Measurements from ENCODE around the gene EPG5.
"Not testable (repeated sequence)": the region's sequence is repeated elsewhere in the genome, so short reads cannot be mapped to it uniquely, and the experiment has no call there.

EPG5 gene

GRCh38 chr18:45839414-45840395 is 127.4 kb downstream of the EPG5 start:
- H3K27ac Mint-ChIP-seq, result no peak overlapping the region
- no peaks in the 10 kb centered on the region for H3K36me3 Mint-ChIP-seq (ENCODE audit: low read depth)
- peaks cover 32% of the 10 kb centered on the region for H3K4me1 Mint-ChIP-seq (ENCODE audit: low read depth)
- H3K9me3 Mint-ChIP-seq, result no peaks in the 10 kb centered on the region
- H3K4me3 Mint-ChIP-seq, result no peak overlapping the region
- peaks cover 27% of the 10 kb centered on the region for H3K27me3 Mint-ChIP-seq
- intact Hi-C loops (cut with micrococcal nuclease), result loop anchor here (1.0 to 2.0 kb wide), 3 partner anchors 89 to 149 kb away; no protein-coding TSS in a partner anchor

- Mint-ChIP-seq H3K4me1 (ENCODE audit: low read depth) (peaks cover 44% of the 10 kb centered on the region), H3K4me3 (peak overlapping the region; percentile 39), H3K9me3 (no peaks in the 10 kb centered on the region), H3K36me3 (ENCODE audit: low read depth) (no peaks in the 10 kb centered on the region), H3K27me3 (peaks cover 27% of the 10 kb centered on the region), H3K27ac (peak overlapping the region; percentile 20)
- intact Hi-C loops (cut with micrococcal nuclease), result loop anchor here (1.0 to 2.0 kb wide), 3 partner anchors 88 to 148 kb away; no protein-coding TSS in a partner anchor
These were observed 128.6 kb downstream of the EPG5 start for GRCh38 chr18:45838302-45839070.

GRCh38 chr18:45837283-45838070 is 129.7 kb downstream of the EPG5 start:
- Mint-ChIP-seq H3K36me3 (ENCODE audit: low read depth) (no peaks in the 10 kb centered on the region), H3K27me3 (peaks cover 27% of the 10 kb centered on the region), H3K4me1 (ENCODE audit: low read depth) (peaks cover 45% of the 10 kb centered on the region), H3K9me3 (no peaks in the 10 kb centered on the region), H3K27ac (peak overlapping the region; percentile 20), H3K4me3 (peak overlapping the region; percentile 18)
- intact Hi-C loops (cut with micrococcal nuclease), result loop anchor here (2.0 kb wide), 2 partner anchors 115 to 147 kb away; no protein-coding TSS in a partner anchor

- H3K9me3 Mint-ChIP-seq, result no peaks in the 10 kb centered on the region
- peak overlapping the region; percentile 58 for H3K27ac Mint-ChIP-seq
- peak overlapping the region; percentile 30 for H3K4me3 Mint-ChIP-seq
- peaks cover 27% of the 10 kb centered on the region for H3K27me3 Mint-ChIP-seq
- intact Hi-C loops (cut with micrococcal nuclease), result no loop called here
- H3K4me1 Mint-ChIP-seq (ENCODE audit: low read depth), result peaks cover 45% of the 10 kb centered on the region
- no peaks in the 10 kb centered on the region for H3K36me3 Mint-ChIP-seq (ENCODE audit: low read depth)
These were observed 130.6 kb downstream of the EPG5 start for GRCh38 chr18:45836242-45837205.

GRCh38 chr18:45835057-45835636 is 132.0 kb downstream of the EPG5 start:
- peaks cover 23% of the 10 kb centered on the region for H3K27me3 Mint-ChIP-seq
- peaks cover 52% of the 10 kb centered on the region for H3K4me1 Mint-ChIP-seq (ENCODE audit: low read depth)
- no peak overlapping the region for H3K27ac Mint-ChIP-seq
- no peaks in the 10 kb centered on the region for H3K9me3 Mint-ChIP-seq
- intact Hi-C loops (cut with micrococcal nuclease), result no loop called here
- no peak overlapping the region for H3K4me3 Mint-ChIP-seq
- H3K36me3 Mint-ChIP-seq (ENCODE audit: low read depth), result no peaks in the 10 kb centered on the region

GRCh38 chr18:45834306-45834705 is 132.8 kb downstream of the EPG5 start:
- Mint-ChIP-seq H3K27me3 (peaks cover 17% of the 10 kb centered on the region), H3K27ac (peak overlapping the region; percentile 52), H3K36me3 (ENCODE audit: low read depth) (no peaks in the 10 kb centered on the region), H3K9me3 (no peaks in the 10 kb centered on the region), H3K4me1 (ENCODE audit: low read depth) (peaks cover 60% of the 10 kb centered on the region), H3K4me3 (no peak overlapping the region)
- intact Hi-C loops (cut with micrococcal nuclease), result no loop called here

GRCh38 chr18:45833846-45834245 is 133.3 kb downstream of the EPG5 start:
- Mint-ChIP-seq H3K36me3 (ENCODE audit: low read depth) (no peaks in the 10 kb centered on the region), H3K9me3 (no peaks in the 10 kb centered on the region), H3K27ac (peak overlapping the region; percentile 52), H3K27me3 (peaks cover 13% of the 10 kb centered on the region), H3K4me3 (no peak overlapping the region), H3K4me1 (ENCODE audit: low read depth) (peaks cover 65% of the 10 kb centered on the region)
- intact Hi-C loops (cut with micrococcal nuclease), result no loop called here

- H3K36me3 Mint-ChIP-seq (ENCODE audit: low read depth), result no peaks in the 10 kb centered on the region
- peaks cover 72% of the 10 kb centered on the region for H3K4me1 Mint-ChIP-seq (ENCODE audit: low read depth)
- no peak overlapping the region for H3K4me3 Mint-ChIP-seq
- intact Hi-C loops (cut with micrococcal nuclease), result no loop called here
- no peak overlapping the region for H3K27ac Mint-ChIP-seq
- H3K9me3 Mint-ChIP-seq, result no peaks in the 10 kb centered on the region
- no peaks in the 10 kb centered on the region for H3K27me3 Mint-ChIP-seq
These were observed 136.2 kb downstream of the EPG5 start for GRCh38 chr18:45830917-45831316.

- H3K4me3 Mint-ChIP-seq, result peak overlapping the region; percentile 76
- no peaks in the 10 kb centered on the region for H3K9me3 Mint-ChIP-seq
- peaks cover 72% of the 10 kb centered on the region for H3K4me1 Mint-ChIP-seq (ENCODE audit: low read depth)
- no peaks in the 10 kb centered on the region for H3K36me3 Mint-ChIP-seq (ENCODE audit: low read depth)
- intact Hi-C loops (cut with micrococcal nuclease), result no loop called here
- no peaks in the 10 kb centered on the region for H3K27me3 Mint-ChIP-seq
- peak overlapping the region; percentile 92 for H3K27ac Mint-ChIP-seq
These were observed 137.3 kb downstream of the EPG5 start for GRCh38 chr18:45829855-45830254.

GRCh38 chr18:45828917-45829811 is 138.0 kb downstream of the EPG5 start:
- H3K9me3 Mint-ChIP-seq, result no peaks in the 10 kb centered on the region
- peak overlapping the region; percentile 92 for H3K27ac Mint-ChIP-seq
- peaks cover 72% of the 10 kb centered on the region for H3K4me1 Mint-ChIP-seq (ENCODE audit: low read depth)
- peak overlapping the region; percentile 76 for H3K4me3 Mint-ChIP-seq
- no peaks in the 10 kb centered on the region for H3K36me3 Mint-ChIP-seq (ENCODE audit: low read depth)
- H3K27me3 Mint-ChIP-seq, result no peaks in the 10 kb centered on the region
- intact Hi-C loops (cut with micrococcal nuclease), result no loop called here

GRCh38 chr18:45826716-45827115 is 140.4 kb downstream of the EPG5 start:
- not testable (repeated sequence) for H3K27me3 Mint-ChIP-seq

More at GRCh38 chr18:45826716-45827115, 140.4 kb downstream of the EPG5 start:
- Mint-ChIP-seq H3K27ac (peak overlapping the region; percentile 92), H3K4me1 (ENCODE audit: low read depth) (peaks cover 66% of the 10 kb centered on the region)
- H3K9me3 Mint-ChIP-seq; H3K36me3 Mint-ChIP-seq (ENCODE audit: low read depth); H3K4me3 Mint-ChIP-seq; intact Hi-C loops (cut with micrococcal nuclease): not testable (repeated sequence)
